Measurements from ENCODE around the gene DYRK3. TPM values are rescaled to one million over a fixed set of nuclear protein-coding genes. Genes with fewer than 3 reads are reported as not detected.

DYRK3 gene
- total and polyA plus RNA-seq, 5 donors = 15.7 to 29.8 (median 22.5) TPM

GRCh38 chr1:206684003-206684402 lies 48.7 kb downstream of the DYRK3 start:
- 53% methylated on average over 8 of the region's 8 CpGs for WGBS
- ATAC-seq = no peak

GRCh38 chr1:206684478-206685333 lies 49.4 kb downstream of the DYRK3 start, which contains the start of gene MAPKAPK2:
Gene MAPKAPK2 (plus strand): TSS chr1:206684905. CDS start chr1:206685230, 325 bp downstream.
- peak; percentile 83 to 93 (median 92) for DNase-seq
- intact Hi-C loops (cut with DNase I) = loop anchor here in 2 of 4 donors (5.0 kb wide), 1 partner anchor 38 kb away; no protein-coding TSS in a partner anchor
- peaks cover 8% of the 10 kb centered on the region for H3K4me1 ChIP-seq (ENCODE audit: control insufficient read depth, insufficient read depth, low read length)
- ATAC-seq = peak; percentile 80 to 88
- peak within 1 kb of the TSS; percentile 97 for H3K27ac ChIP-seq (ENCODE audit: low read length)
- peak within 1 kb of the TSS; percentile 96 for H3K4me3 ChIP-seq (ENCODE audit: low read length)
- H3K27me3 ChIP-seq (ENCODE audit: control insufficient read depth, insufficient read depth) = no peaks in the 10 kb centered on the region
- 1% methylated on average over 82 of the region's 82 CpGs for WGBS
- H3K9me3 ChIP-seq (ENCODE audit: control insufficient read depth, low read length) = no peaks in the 10 kb centered on the region

More at GRCh38 chr1:206684003-206684402, 48.7 kb downstream of the DYRK3 start:
- intact Hi-C loops (cut with DNase I) = no loop called here
- no peaks in the 10 kb centered on the region for H3K27me3 ChIP-seq (ENCODE audit: control insufficient read depth, insufficient read depth)
- peaks cover 8% of the 10 kb centered on the region for H3K4me1 ChIP-seq (ENCODE audit: control insufficient read depth, insufficient read depth, low read length)
- peak overlapping the region; percentile 2 for H3K27ac ChIP-seq (ENCODE audit: low read length)
- H3K9me3 ChIP-seq (ENCODE audit: control insufficient read depth, low read length) = no peaks in the 10 kb centered on the region
- no peak for DNase-seq
- H3K4me3 ChIP-seq (ENCODE audit: low read length) = peak overlapping the region; percentile 96

- intact Hi-C loops (cut with DNase I) = loop anchor here in 2 of 4 donors (5.0 kb wide), 1 partner anchor 37 kb away; no protein-coding TSS in a partner anchor
- ATAC-seq = peak; percentile 17 to 40
- no peaks in the 10 kb centered on the region for H3K27me3 ChIP-seq (ENCODE audit: control insufficient read depth, insufficient read depth)
- peak; percentile 37 to 76 (median 73) for DNase-seq
- H3K4me3 ChIP-seq (ENCODE audit: low read length) = peak overlapping the region; percentile 96
- H3K27ac ChIP-seq (ENCODE audit: low read length) = peak overlapping the region; percentile 97
- peaks cover 14% of the 10 kb centered on the region for H3K4me1 ChIP-seq (ENCODE audit: control insufficient read depth, insufficient read depth, low read length)
- no peaks in the 10 kb centered on the region for H3K9me3 ChIP-seq (ENCODE audit: control insufficient read depth, low read length)
- WGBS = under 1% methylated on average over 48 of the region's 48 CpGs
Observed at GRCh38 chr1:206685334-206685768, 50.0 kb downstream of the DYRK3 start.

DNA sequence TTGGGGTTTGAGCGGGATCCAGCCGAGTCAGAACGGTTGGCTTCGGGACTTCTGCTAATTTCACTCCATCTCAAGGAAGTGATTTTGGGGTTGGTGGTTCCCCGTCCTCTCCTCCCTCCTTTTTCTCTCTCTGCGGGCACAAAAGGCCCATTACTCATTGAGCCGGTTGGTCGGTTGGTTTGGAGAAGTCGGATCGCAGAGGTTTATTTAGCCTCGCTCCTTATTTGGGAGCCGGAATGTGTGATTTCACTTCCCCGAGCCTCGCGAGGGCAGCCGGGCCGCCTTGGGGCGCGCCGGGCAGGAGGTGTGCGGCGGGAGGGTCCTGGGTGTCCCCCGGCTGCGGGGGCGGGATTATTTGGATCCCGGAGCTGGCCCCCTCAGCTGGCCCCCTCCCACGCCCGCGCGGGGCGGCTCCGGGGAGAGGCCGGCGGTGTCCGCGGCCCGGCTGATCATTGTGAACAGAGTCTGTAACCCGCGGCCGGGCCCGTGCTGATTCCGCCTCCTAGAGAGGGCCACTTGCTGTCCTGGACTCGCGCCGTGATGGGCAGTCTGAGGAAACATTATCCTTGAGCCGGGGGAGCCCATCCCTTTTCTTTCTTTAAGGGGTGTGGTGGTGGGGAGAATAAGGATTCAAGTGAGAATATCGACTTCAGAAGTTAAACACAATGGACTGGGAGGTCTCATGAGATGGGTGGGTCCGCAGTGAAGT lies 50.6 kb downstream of the DYRK3 start:
- peak; percentile 55 to 67 for ATAC-seq
- H3K27ac ChIP-seq (ENCODE audit: low read length) = peak overlapping the region; percentile 97
- peak overlapping the region; percentile 96 for H3K4me3 ChIP-seq (ENCODE audit: low read length)
- intact Hi-C loops (cut with DNase I) = loop anchor here in 2 of 4 donors (5.0 kb wide), 1 partner anchor 36 kb away; no protein-coding TSS in a partner anchor
- under 1% methylated on average over 48 of the region's 48 CpGs for WGBS
- peak; percentile 65 to 84 (median 84) for DNase-seq
- H3K9me3 ChIP-seq (ENCODE audit: control insufficient read depth, low read length) = no peaks in the 10 kb centered on the region
- no peaks in the 10 kb centered on the region for H3K27me3 ChIP-seq (ENCODE audit: control insufficient read depth, insufficient read depth)
- H3K4me1 ChIP-seq (ENCODE audit: control insufficient read depth, insufficient read depth, low read length) = peaks cover 19% of the 10 kb centered on the region

DNA sequence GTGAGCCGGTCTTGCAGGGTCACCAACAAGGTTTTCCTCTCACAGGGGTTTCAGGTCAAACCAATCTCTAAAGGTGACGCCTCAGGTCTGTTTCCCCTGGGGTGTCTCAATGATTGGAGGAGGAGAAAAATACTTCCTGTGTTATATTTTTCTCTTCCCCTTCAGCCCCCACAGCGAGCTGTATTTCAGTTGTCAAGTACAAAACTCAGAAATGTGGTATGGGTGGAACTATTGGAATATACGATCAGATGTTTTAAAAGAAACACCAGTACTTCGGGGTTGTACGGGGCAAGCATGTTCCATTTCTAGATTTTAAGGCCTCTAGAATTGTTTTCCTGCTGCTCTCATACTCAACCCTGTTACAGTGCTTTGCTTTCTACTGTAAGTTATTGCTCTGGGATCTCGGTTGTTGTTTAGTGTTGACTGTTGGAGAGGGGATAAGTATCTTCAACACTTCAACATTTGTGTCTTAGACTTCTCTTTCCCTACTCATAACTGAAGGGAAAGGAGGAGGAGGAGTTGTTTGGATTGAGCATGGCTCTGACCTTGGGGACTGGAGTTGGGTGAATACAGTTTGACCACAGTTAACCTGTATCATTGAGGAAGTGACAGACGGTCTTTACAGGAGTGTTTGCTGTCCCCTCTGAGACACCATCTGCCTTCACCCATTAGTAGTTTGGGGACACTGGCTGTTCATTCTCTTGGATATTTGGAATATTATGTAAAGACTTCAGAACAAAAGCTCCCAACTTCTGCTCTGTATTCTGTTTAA lies 51.3 kb downstream of the DYRK3 start:
- no peak for ATAC-seq
- peak overlapping the region; percentile 96 for H3K4me3 ChIP-seq (ENCODE audit: low read length)
- DNase-seq = no peak
- no peaks in the 10 kb centered on the region for H3K9me3 ChIP-seq (ENCODE audit: control insufficient read depth, low read length)
- peak overlapping the region; percentile 97 for H3K27ac ChIP-seq (ENCODE audit: low read length)
- intact Hi-C loops (cut with DNase I) = loop anchor here in 2 of 4 donors (5.0 kb wide), 1 partner anchor 36 kb away; no protein-coding TSS in a partner anchor
- peaks cover 25% of the 10 kb centered on the region for H3K4me1 ChIP-seq (ENCODE audit: control insufficient read depth, insufficient read depth, low read length)
- no peaks in the 10 kb centered on the region for H3K27me3 ChIP-seq (ENCODE audit: control insufficient read depth, insufficient read depth)
- WGBS = 6% methylated on average over 8 of the region's 8 CpGs

DNA sequence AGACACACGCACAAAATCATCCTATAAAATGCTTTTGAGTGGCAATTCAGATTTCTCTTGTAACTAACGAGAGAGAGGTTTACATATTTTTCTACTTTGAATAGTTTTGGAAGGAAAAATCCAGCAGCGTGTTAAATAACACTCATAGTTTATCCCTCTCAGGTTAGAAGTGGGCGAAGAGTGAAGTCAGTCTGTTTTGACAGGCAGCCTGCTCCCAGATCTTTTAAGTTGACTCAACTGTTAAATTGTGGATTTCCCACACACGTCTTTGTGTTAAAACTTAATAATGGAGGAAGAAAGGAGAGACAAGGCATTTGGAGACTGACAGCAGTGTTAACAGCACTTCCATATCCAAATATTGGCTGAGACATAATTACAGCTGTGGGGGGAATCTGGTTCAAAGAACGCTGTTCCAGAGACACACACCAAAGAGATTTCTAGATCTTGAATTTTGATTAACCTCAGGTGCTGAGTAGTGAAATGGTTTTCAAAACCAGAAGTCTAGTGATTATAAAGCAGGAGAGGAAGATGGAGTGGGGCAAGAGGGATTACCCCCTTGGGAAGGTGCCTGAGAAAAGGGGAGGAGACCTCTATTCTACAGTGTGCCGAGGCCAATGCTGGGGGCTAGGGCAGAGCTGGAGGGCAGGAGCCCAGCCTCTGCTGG lies 52.0 kb downstream of the DYRK3 start:
- Histone ChIP-seq H3K27ac (ENCODE audit: low read length) (peak overlapping the region; percentile 82), H3K27me3 (ENCODE audit: control insufficient read depth, insufficient read depth) (no peaks in the 10 kb centered on the region), H3K4me3 (ENCODE audit: low read length) (peak overlapping the region; percentile 96), H3K4me1 (ENCODE audit: control insufficient read depth, insufficient read depth, low read length) (peaks cover 32% of the 10 kb centered on the region), H3K9me3 (ENCODE audit: control insufficient read depth, low read length) (no peaks in the 10 kb centered on the region)
- DNase-seq (no peak), ATAC-seq (no peak)
- 47% methylated on average over 7 of the region's 7 CpGs for WGBS
- intact Hi-C loops (cut with DNase I) = loop anchor here in 2 of 4 donors (5.0 kb wide), 1 partner anchor 35 kb away; no protein-coding TSS in a partner anchor

GRCh38 chr1:206687915-206688442 lies 52.6 kb downstream of the DYRK3 start:
- Histone ChIP-seq H3K4me1 (ENCODE audit: control insufficient read depth, insufficient read depth, low read length) (peaks cover 38% of the 10 kb centered on the region), H3K4me3 (ENCODE audit: low read length) (peak overlapping the region; percentile 96), H3K27me3 (ENCODE audit: control insufficient read depth, insufficient read depth) (no peaks in the 10 kb centered on the region), H3K27ac (ENCODE audit: low read length) (peak overlapping the region; percentile 82), H3K9me3 (ENCODE audit: control insufficient read depth, low read length) (no peaks in the 10 kb centered on the region)
- ATAC-seq (no peak), DNase-seq (no peak)
- intact Hi-C loops (cut with DNase I) = loop anchor here in 2 of 4 donors (5.0 kb wide), 1 partner anchor 34 kb away; no protein-coding TSS in a partner anchor
- WGBS = 43% methylated on average over 2 of the region's 2 CpGs

GRCh38 chr1:206690516-206690915 lies 55.2 kb downstream of the DYRK3 start:
- peaks cover 61% of the 10 kb centered on the region for H3K4me1 ChIP-seq (ENCODE audit: control insufficient read depth, insufficient read depth, low read length)
- H3K27me3 ChIP-seq (ENCODE audit: control insufficient read depth, insufficient read depth) = no peaks in the 10 kb centered on the region
- H3K27ac ChIP-seq (ENCODE audit: low read length) = peak overlapping the region; percentile 91
- H3K9me3 ChIP-seq (ENCODE audit: control insufficient read depth, low read length) = no peaks in the 10 kb centered on the region
- intact Hi-C loops (cut with DNase I) = no loop called here
- DNase-seq (peak; percentile 51 to 79 (median 72)), ATAC-seq (peak in 1 of 2 donors; percentile 15)
- no peak overlapping the region for H3K4me3 ChIP-seq (ENCODE audit: low read length)
- 51% methylated on average over 2 of the region's 2 CpGs for WGBS

- intact Hi-C loops (cut with DNase I) = no loop called here
- H3K4me1 ChIP-seq (ENCODE audit: control insufficient read depth, insufficient read depth, low read length) = peaks cover 64% of the 10 kb centered on the region
- peak; percentile 2 to 10 for ATAC-seq
- no peaks in the 10 kb centered on the region for H3K27me3 ChIP-seq (ENCODE audit: control insufficient read depth, insufficient read depth)
- no peak overlapping the region for H3K4me3 ChIP-seq (ENCODE audit: low read length)
- WGBS = 34% methylated on average over 8 of the region's 8 CpGs
- DNase-seq = peak in 2 of 3 donors; percentile 49 to 66
- peak overlapping the region; percentile 100 for H3K27ac ChIP-seq (ENCODE audit: low read length)
- H3K9me3 ChIP-seq (ENCODE audit: control insufficient read depth, low read length) = no peaks in the 10 kb centered on the region
Observed at GRCh38 chr1:206691604-206692003, 56.3 kb downstream of the DYRK3 start.
